ENCODE results near the gene DMWD. TPM values are rescaled to one million over a fixed set of nuclear protein-coding genes. Genes with fewer than 3 reads are reported as not detected.
A peak's percentile ranks its signal among the peaks of the same experiment; 100 is the strongest.

Gene DMWD
- total RNA-seq, 1 donor from 2014 or later, result 31.2 TPM

GRCh38 chr19:45782820-45783785 is 9.5 kb downstream of the DMWD start:
- no peak for DNase-seq (ENCODE audit: extremely low spot score in 2 of 2)
- Histone ChIP-seq H3K27me3 (no peaks in the 10 kb centered on the region), H3K27ac (peak overlapping the region; percentile 90), H3K36me3 (peaks cover 0 to 32% of the 10 kb centered on the region in 2 donors), H3K4me3 (peak overlapping the region; percentile 46 to 67), H3K4me1 (peaks cover 73% of the 10 kb centered on the region), H3K9me3 (no peaks in the 10 kb centered on the region)
- intact Hi-C loops (cut with DNase I), result no loop called here
- TF ChIP-seq, protein P1, sequence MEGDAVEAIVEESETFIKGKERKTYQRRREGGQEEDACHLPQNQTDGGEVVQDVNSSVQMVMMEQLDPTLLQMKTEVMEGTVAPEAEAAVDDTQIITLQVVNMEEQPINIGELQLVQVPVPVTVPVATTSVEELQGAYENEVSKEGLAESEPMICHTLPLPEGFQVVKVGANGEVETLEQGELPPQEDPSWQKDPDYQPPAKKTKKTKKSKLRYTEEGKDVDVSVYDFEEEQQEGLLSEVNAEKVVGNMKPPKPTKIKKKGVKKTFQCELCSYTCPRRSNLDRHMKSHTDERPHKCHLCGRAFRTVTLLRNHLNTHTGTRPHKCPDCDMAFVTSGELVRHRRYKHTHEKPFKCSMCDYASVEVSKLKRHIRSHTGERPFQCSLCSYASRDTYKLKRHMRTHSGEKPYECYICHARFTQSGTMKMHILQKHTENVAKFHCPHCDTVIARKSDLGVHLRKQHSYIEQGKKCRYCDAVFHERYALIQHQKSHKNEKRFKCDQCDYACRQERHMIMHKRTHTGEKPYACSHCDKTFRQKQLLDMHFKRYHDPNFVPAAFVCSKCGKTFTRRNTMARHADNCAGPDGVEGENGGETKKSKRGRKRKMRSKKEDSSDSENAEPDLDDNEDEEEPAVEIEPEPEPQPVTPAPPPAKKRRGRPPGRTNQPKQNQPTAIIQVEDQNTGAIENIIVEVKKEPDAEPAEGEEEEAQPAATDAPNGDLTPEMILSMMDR (IDR thresholded peaks at IDR 0.05), result no peak
- TF ChIP-seq POLR2A (IDR thresholded peaks at IDR 0.05) (no peak), POLR2AphosphoS5 (IDR thresholded peaks at IDR 0.05; ENCODE audit: insufficient read depth in 1 of 2, low read depth in 1 of 2) (peak; percentile 76 to 81)

DNA sequence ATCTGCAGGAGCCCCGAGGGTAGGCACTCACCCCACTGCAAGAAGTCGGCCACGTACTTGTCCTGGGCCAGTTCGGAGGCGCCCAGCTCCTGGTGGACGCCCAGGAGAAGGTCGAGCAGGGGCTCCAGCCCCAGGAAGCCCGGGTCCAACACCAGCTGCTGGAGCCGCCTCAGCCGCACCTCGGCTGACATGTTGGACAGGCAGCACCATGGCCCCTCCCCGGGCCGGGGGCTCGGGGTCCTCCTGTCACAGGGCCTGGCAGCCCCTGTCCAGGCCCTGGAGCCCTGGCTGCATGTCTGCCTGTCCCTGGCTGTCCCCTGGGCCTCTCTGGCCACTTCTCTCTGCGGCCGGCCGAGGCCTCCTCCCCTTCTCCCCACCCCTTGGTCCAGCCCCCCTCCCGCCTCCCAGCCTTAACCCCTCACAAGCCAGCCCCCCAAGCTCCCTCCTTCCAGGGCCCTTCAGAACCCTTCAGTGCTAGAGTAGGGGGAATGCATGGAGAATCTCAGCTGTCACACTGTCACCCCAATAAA is 10.4 kb downstream of the DMWD start, which contains the start of gene DMPK:
Gene DMPK, minus strand, starts transcription at position 329 of the 530 bp plus-strand sequence. Its CDS starts 138 bp downstream, at position 191.
- H3K4me3 ChIP-seq, result peak within 1 kb of the TSS; percentile 46 to 67
- peak within 1 kb of the TSS; percentile 90 for H3K27ac ChIP-seq
- peaks cover 0 to 32% of the 10 kb centered on the region in 2 donors for H3K36me3 ChIP-seq
- no peaks in the 10 kb centered on the region for H3K9me3 ChIP-seq
- H3K27me3 ChIP-seq, result no peaks in the 10 kb centered on the region
- TF ChIP-seq POLR2AphosphoS5 (IDR thresholded peaks at IDR 0.05; ENCODE audit: insufficient read depth in 1 of 2, low read depth in 1 of 2) (no peak), POLR2A (IDR thresholded peaks at IDR 0.05) (no peak)
- TF ChIP-seq, protein P1 (IDR thresholded peaks at IDR 0.05), result no peak
- DNase-seq (ENCODE audit: extremely low spot score in 2 of 2), result no peak
- peaks cover 73% of the 10 kb centered on the region for H3K4me1 ChIP-seq
- intact Hi-C loops (cut with DNase I), result no loop called here

DNA sequence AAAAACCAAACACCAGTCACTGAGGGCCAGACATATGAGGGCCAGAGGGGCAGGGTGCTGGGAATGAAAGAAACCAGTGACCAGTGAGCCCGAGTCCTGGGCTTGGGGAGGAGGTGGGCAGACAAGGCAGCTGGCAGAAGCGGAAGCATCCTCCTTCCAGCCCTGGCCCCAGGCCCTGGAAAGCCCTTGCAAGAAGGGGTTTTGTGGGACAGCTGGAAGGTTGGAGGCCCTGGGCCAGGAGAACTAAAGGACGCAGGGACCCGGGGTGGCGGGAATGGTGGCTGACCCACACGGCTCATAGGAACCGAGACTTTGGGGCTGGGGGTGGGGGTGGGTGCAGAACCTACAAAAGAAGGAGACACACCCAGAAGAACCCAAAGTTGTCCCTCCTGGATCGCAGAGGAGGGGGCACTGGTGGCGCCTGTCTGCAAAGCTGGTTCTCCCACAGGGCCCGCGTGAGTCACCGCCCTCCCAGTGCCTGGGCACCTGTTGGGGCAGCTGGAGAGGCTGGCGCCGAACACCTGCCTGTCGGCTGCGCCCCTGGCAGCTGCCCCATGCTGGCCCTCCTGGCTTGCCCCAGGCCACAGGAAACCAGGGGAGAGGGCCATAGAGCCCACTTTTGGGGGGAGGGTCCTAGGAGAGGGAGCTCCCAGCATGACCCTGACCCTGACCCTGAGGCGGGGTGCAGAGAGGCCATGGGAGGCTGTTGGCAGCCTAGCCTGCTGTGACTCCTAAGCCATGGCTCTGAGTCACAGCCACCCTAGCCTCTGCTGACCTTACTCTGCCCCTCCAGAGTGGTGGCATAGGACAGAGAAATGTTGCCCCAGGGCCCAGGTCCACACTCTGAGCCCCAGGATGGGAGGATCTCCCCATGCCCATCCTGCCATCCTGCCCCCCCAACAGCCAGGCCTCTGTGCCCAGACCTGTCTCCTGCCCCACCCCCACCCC is 11.2 kb downstream of the DMWD start:
- intact Hi-C loops (cut with DNase I), result no loop called here
- Histone ChIP-seq H3K27me3 (no peaks in the 10 kb centered on the region), H3K4me3 (peak overlapping the region; percentile 46 to 67)

GRCh38 chr19:45780448-45781213 is 12.0 kb downstream of the DMWD start:
- H3K4me1 ChIP-seq, result peaks cover 73% of the 10 kb centered on the region
- H3K27ac ChIP-seq, result peak overlapping the region; percentile 90

More for the DNA sequence above, 11.2 kb downstream of the DMWD start:
- DNase-seq (ENCODE audit: extremely low spot score in 2 of 2), result no peak
- TF ChIP-seq POLR2A (IDR thresholded peaks at IDR 0.05), result no peak
- TF ChIP-seq POLR2AphosphoS5 (IDR thresholded peaks at IDR 0.05; ENCODE audit: insufficient read depth in 1 of 2, low read depth in 1 of 2), result peak in 1 of 2 donors; percentile 3
- H3K4me1 ChIP-seq, result peaks cover 73% of the 10 kb centered on the region
- no peaks in the 10 kb centered on the region for H3K9me3 ChIP-seq
- peaks cover 0 to 31% of the 10 kb centered on the region in 2 donors for H3K36me3 ChIP-seq
- H3K27ac ChIP-seq, result peak overlapping the region; percentile 90

More at GRCh38 chr19:45780448-45781213, 12.0 kb downstream of the DMWD start:
- no peak for DNase-seq (ENCODE audit: extremely low spot score in 2 of 2)
- peak in 1 of 2 donors; percentile 11 for TF ChIP-seq POLR2AphosphoS5 (IDR thresholded peaks at IDR 0.05; ENCODE audit: insufficient read depth in 1 of 2, low read depth in 1 of 2)
- no peak for TF ChIP-seq POLR2A (IDR thresholded peaks at IDR 0.05)
- TF ChIP-seq, protein P1 (IDR thresholded peaks at IDR 0.05), result no peak
- Histone ChIP-seq H3K4me3 (peak overlapping the region; percentile 46 to 67), H3K27me3 (no peaks in the 10 kb centered on the region), H3K36me3 (peaks cover 0 to 23% of the 10 kb centered on the region in 2 donors), H3K9me3 (no peaks in the 10 kb centered on the region)
- intact Hi-C loops (cut with DNase I), result no loop called here

Data from vagina (tissue), 2 donors.